HG02981 (cell line): ENCODE results near the gene PLCG2.

Experiments
- ATAC-seq: cut with Tn5 transposase; IDR thresholded peaks from one replicate; pipeline ENCODE4 v1.9.1; 2021; ENCODE audit warnings: mild to moderate bottlenecking, moderate library complexity; ENCODE audit not compliant: unreplicated experiment

Gene PLCG2

GRCh38 chr16:81813648-81814047 lies 34.6 kb downstream of the PLCG2 start:
- ATAC-seq = no peak

GRCh38 chr16:81814751-81815428 lies 35.8 kb downstream of the PLCG2 start:
- no peak for ATAC-seq

- ATAC-seq = no peak
Observed at GRCh38 chr16:81815429-81815766, 36.3 kb downstream of the PLCG2 start.

- ATAC-seq = no peak
Observed at GRCh38 chr16:81816351-81816750, 37.3 kb downstream of the PLCG2 start.

- no peak for ATAC-seq
Observed at GRCh38 chr16:81816793-81817210, 37.7 kb downstream of the PLCG2 start.

DNA sequence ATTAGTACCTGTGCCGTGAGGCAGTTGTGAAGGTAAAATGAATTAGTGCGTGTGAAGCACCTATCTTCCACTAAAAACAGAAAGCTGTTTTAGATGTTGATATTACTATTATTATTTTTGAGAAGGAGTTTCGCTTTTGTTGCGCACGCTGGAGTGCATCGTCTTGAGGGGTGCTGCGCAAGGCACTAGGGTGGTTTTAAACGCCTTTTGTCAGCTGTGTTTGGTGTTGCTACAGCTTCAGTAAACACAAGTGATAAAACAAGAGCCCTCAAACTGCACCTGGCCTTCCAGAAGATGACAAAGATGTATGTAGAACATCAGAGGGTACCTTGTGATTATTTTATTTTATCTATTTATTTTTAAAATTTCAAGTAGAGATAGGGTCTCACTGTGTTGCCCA lies 38.2 kb downstream of the PLCG2 start:
- ATAC-seq = peak; percentile 28

DNA sequence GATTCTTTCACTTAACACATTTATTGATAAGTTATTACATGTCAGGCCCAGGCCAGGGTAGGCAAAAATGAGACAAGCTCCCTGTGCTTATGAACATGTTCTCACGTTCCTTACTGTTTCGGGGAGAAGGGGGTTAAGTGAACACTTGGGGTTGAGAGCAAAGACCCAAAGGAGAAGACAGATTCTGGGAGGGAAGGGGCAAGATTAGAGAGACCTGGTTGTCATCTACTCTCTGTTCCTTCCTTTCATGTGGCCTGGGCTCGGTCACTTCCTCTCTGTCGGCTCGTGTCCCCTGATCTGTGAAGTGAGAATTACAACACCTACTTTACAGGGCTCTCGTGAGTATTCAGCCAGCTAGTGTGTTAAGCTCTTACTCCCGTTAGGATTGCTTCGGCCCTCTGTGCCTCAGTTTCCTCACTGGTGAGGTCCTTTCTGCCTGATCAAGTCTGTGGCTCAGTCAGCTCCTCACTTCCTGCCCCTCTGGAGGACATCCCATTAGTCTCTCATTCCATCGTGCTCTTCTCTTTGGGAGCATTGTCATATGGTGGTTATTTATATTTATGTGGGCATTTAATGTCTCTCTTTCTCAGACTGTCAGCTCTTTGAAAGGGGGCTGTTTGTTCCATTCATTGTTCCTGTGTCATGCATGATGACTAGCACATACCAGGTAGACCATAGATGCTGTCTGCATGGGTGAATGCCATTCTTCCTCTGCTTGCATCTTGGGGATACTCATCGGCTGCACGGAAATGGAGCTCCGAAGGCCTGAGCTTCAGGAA lies 38.9 kb downstream of the PLCG2 start:
- ATAC-seq = peak; percentile 36

DNA sequence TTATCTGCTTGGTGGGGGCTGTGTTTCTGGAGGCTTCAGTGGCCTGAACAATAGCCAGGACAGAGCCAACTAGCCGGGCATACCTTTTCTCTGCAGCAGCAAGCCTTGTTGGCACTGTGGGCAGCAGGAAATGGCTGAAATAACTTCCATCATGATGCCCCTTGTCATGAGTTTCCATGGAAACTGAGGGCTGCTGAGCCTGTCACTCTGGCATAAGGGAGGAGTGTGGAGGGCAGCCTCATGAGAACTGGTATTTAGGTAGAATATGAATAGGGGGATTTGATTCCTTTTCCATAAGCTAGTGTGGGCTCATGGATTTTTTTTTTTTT lies 39.4 kb downstream of the PLCG2 start:
- no peak for ATAC-seq

DNA sequence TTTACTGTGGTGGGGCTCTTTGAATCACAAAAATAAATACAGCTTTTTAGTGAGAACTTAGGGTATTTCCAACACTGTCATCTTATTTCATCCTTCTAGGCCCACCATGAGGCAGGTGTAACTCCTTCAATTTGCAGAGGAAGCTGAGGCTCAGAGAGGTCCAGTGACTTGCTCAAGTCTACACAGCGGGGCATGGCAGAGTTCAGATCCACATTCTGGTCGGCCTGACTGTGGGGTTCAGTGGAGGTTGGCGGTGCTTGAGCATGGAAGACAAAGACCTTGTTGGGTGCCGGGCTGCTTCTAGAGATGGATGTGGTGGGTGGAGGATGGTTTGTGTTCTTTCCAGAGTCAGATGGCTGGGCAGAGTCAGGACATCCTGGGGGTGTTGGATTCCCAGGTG lies 39.8 kb downstream of the PLCG2 start:
- no peak for ATAC-seq

DNA sequence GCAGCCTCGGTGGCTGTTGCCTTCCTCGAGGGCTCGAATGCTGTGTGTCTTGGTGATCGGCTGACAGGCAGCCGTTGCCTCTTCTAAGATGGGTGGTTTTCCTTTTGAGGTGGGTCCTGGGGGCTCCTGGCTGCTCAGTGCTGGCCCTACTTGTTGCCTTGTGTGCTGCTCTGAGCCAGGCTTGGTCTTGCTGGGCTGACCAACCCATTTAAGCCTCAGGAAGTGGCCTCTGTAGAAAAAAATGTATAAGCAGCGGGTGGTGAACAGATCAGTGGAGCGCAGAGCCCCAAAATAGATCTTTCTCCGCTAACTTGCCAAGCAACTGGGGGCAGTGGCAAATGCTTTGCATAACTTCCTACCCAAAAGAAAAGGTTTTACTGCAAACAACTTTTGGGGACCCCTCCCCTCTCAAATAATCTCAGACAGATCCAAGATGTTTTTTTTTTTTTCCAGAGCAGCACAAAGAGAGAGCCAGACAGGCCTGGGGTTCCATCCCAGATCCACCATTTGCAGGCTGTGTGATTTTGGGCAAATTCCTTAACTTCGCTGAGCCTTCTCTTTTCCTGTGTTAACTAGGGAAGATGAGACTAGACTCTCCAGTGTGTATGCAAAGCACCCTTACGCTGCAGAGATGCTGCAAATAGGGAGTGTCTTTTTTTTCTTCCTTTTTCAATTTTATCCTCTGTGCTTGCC lies 42.5 kb downstream of the PLCG2 start:
- peak; percentile 55 for ATAC-seq

- peak; percentile 50 for ATAC-seq
Observed at GRCh38 chr16:81823111-81823510, 44.0 kb downstream of the PLCG2 start.

GRCh38 chr16:81823734-81824133 lies 44.6 kb downstream of the PLCG2 start:
- ATAC-seq = no peak

DNA sequence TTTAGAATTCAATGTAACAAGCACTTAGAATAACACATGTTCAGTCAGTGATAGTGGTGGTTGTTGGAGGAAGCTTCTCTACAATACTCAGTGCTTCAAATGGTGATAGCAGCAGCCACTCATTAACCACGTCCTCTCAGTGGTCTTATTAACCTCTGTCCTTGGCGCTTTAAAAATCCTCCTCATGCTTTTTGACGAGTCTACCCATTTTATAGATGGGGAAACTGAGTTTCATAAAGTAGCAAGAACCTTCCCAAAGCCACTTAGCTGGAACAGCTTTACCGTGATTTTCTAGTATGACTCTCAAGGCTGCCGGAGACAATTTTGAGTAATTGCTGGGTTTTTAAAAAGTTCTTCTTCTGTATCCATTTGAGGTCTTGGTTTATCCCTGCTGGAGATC lies 47.4 kb downstream of the PLCG2 start:
- no peak for ATAC-seq

- no peak for ATAC-seq
Observed at GRCh38 chr16:81830845-81831540, 51.9 kb downstream of the PLCG2 start.

GRCh38 chr16:81831722-81832126 lies 52.6 kb downstream of the PLCG2 start:
- ATAC-seq = peak; percentile 70

- ATAC-seq = no peak
Observed at GRCh38 chr16:81832801-81833547, 53.9 kb downstream of the PLCG2 start.

GRCh38 chr16:81833751-81834150 lies 54.7 kb downstream of the PLCG2 start:
- no peak for ATAC-seq

- ATAC-seq = no peak
Observed at GRCh38 chr16:81834868-81835267, 55.8 kb downstream of the PLCG2 start.

DNA sequence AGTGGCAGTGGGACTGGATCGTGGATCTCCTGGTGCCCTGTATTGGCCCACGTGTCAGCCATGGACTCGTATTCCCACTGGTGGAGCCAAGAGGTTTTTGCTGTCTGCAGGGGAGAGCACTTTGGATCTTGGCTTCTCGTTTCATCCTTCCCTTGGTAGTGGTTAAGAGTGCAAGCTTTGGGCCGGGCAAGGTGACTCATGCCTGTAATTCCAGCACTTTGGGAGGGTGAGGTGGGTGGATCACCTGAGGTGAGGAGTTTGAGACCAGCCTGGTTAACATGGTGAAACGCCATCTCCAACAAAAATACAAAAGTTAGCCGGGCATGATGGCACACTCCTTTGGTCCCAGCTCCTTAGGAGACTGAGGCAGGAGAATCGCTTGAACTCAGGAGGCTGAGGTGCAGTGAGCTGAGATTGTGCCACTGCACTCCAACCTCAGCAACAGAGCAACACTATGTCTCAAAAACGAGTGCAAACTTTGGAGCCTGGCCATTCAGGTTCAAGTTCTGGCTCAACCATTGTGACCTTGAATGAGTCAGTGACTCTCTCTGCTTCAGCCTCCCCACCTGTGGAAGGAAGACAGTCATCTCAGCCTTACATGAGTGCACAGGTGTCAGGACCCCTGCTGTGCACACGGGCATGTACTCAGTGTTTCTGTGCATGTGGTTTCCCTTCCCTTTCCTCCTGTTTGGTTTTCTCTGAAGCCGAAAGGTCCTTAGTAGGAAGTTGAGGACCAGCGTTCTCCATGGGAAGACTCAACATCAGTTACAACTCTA lies 57.4 kb downstream of the PLCG2 start:
- peak; percentile 75 for ATAC-seq

DNA sequence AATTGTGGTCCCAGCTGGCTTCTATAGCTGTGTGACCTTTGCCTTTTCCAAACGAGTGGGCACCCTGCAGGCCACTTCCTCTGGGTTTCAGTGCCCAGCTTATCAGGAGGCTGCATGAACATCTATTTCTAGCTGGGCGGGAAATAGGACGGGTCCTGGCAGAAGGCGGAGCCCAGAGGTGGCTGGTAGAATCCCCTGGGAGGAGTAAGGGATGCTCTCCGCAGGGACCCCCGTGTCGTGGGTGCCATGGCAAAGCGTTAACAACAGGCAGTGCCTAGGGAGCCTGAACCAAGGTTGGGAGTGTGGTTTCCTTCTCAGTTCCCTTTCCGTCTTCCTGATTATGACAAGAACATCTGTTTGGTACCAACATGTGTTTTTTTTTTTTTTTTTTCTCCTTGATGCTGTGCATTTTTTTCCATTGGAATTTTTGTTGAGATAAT lies 58.2 kb downstream of the PLCG2 start:
- no peak for ATAC-seq
